Measurements from ENCODE around the gene ITM2C.

The ITM2C gene

GRCh38 chr2:230873661-230874401, 9.1 kb downstream of the ITM2C start:
- DNase-seq, result no peak

GRCh38 chr2:230874456-230874855, 9.7 kb downstream of the ITM2C start:
- DNase-seq, result no peak

- DNase-seq, result no peak
These were observed 10.1 kb downstream of the ITM2C start for GRCh38 chr2:230874876-230875275.

GRCh38 chr2:230875347-230876315, 10.9 kb downstream of the ITM2C start:
- DNase-seq, result no peak

- DNase-seq, result no peak
These were observed 12.5 kb downstream of the ITM2C start for GRCh38 chr2:230877116-230877758.

GRCh38 chr2:230877759-230878598, 13.2 kb downstream of the ITM2C start:
- peak in 1 of 4 experiments; percentile 23 for DNase-seq

- DNase-seq, result no peak
These were observed 14.0 kb downstream of the ITM2C start for GRCh38 chr2:230878599-230879188.

GRCh38 chr2:230879271-230879882, 14.6 kb downstream of the ITM2C start:
- no peak for DNase-seq

GRCh38 chr2:230879891-230880290, 15.1 kb downstream of the ITM2C start:
- no peak for DNase-seq

GRCh38 chr2:230881840-230882239, 17.1 kb downstream of the ITM2C start:
- DNase-seq, result no peak

- DNase-seq, result no peak
These were observed 20.9 kb downstream of the ITM2C start for GRCh38 chr2:230885463-230886130.

GRCh38 chr2:230886206-230886605, 21.5 kb downstream of the ITM2C start:
- DNase-seq, result no peak

GRCh38 chr2:230886671-230887071, 21.9 kb downstream of the ITM2C start:
- DNase-seq, result no peak

- DNase-seq, result no peak
These were observed 22.6 kb downstream of the ITM2C start for GRCh38 chr2:230887342-230887741.

GRCh38 chr2:230888824-230889400, 24.2 kb downstream of the ITM2C start:
- no peak for DNase-seq

GRCh38 chr2:230889911-230890601, 25.3 kb downstream of the ITM2C start:
- no peak for DNase-seq

- DNase-seq, result no peak
These were observed 25.9 kb downstream of the ITM2C start for GRCh38 chr2:230890646-230891045.

GRCh38 chr2:230891064-230891463, 26.3 kb downstream of the ITM2C start:
- DNase-seq, result no peak

GRCh38 chr2:230891509-230891908, 26.8 kb downstream of the ITM2C start:
- DNase-seq, result no peak

- no peak for DNase-seq
These were observed 28.6 kb downstream of the ITM2C start for GRCh38 chr2:230893338-230893737.

Measured in activated naive CD4-positive, alpha-beta T cell (primary cell).